ENCODE measurements around the gene LIPH.
"Not testable (repeated sequence)": the region's sequence is repeated elsewhere in the genome, so short reads cannot be mapped to it uniquely, and the experiment has no call there.

The LIPH gene

DNA sequence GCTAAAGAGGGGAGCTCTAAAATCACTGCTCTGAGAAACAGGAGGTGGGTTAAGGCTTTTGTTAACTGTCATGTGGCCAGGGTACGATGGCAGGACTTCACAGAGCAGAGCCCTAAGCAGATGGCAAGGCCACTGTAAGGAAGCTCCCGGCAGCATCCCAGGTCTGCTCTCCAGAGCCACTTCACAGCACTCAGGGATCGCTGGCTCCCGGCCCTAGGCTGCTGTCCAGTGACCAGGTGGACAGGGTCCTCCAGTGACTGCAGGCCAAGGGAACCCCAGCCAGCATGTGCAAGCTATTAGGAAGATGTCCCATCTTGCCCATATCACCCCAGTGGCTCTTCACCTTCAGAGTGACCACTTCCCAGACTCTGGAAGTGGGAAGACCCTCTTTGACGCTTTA lies 63.9 kb downstream of the LIPH start:
- DNase-seq (ENCODE audit: low read depth, low spot score), result no peak

DNA sequence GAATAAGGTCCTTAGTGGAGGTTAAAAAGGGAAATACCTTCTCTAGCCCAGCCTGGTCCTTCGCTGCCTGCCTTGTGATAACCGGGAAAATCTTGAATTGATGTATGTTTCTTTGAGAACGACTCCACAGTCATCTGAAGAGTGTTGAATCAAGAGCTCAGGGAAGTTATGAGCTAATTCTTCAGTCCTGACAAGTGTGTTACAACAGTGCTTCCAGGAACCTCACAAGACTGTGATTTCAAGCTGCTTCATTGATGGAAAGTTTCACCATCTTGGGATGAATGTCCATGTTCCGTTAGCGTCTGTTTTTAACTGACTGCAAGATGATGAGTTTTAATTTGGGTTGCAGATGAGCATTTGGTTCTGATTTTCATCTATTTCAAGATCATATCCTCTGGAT lies 66.0 kb downstream of the LIPH start:
- no peak for DNase-seq (ENCODE audit: low read depth, low spot score)

GRCh38 chr3:185484296-185484695 lies 68.1 kb downstream of the LIPH start:
- no peak for DNase-seq (ENCODE audit: low read depth, low spot score)

GRCh38 chr3:185479373-185479945 lies 72.9 kb downstream of the LIPH start:
- no peak for DNase-seq (ENCODE audit: low read depth, low spot score)

DNA sequence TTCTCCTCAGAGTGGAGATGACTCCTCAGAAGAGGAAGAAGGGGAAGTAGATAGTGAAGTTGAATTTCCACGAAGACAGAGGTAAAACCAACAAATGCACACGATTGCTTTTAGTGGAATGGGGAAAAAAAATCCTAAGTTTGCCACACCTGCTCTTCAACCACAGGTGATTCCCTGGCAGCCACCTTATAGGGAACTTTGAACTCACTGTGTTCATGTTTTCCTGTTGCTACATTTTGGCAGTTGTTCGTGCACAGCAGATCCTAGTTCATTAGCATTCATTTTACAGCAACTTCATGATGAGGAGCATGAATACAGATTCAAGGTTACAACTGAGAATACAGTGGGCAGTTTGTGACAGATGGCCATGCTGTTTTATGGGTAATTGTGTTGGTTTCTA lies 75.1 kb downstream of the LIPH start:
- DNase-seq (ENCODE audit: low read depth, low spot score), result no peak

- not testable (repeated sequence) for DNase-seq (ENCODE audit: low read depth, low spot score)
Measured at GRCh38 chr3:185474922-185475321, 77.5 kb downstream of the LIPH start.

DNA sequence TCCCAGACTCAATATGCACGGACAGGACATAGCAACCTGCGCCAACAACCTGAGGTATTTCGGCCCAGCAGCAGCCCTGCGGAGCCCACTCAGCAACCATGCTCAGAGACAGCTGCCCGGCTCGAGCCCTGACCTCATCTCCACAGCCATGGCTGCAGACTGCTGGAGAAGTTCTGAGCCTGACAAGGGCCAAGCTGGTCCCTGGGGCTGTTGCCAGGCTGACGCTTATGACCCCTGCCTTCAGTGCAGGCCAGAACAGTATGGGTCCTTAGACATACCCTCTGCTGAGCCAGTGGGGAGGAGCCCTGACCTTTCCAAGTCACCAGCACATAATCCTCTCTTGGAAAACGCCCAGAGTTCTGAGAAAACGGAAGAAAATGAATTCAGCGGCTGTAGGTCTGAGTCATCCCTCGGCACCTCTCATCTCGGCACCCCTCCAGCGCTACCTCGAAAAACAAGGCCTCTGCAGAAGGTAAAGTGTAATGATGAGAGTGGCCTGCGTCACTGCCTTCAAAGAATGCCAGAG lies 79.0 kb downstream of the LIPH start:
- no peak for DNase-seq (ENCODE audit: low read depth, low spot score)

- DNase-seq (ENCODE audit: low read depth, low spot score), result no peak
Measured at GRCh38 chr3:185470323-185470722, 82.1 kb downstream of the LIPH start.

- DNase-seq (ENCODE audit: low read depth, low spot score), result no peak
Measured at GRCh38 chr3:185469542-185469941, 82.8 kb downstream of the LIPH start.

DNA sequence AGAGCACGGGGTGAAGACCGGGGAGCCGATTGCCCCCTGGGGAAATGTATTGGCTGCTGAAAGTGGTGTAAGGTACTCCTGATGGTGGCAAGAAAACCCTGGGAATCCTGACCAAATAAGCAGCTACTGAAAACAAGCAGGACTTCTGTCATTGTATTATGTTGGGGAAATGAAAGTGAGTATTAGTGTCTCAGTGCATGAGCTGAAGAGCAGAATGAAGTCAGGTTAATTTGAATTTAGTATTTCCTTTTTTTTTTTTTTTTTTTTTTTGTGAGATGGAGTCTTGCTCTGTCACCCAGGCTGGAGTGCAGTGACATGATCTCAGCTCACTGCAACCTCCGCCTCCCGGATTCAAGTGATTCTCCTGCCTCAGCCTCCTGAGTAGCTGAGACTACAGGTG lies 86.3 kb downstream of the LIPH start:
- DNase-seq (ENCODE audit: low read depth, low spot score), result not testable (repeated sequence)

DNA sequence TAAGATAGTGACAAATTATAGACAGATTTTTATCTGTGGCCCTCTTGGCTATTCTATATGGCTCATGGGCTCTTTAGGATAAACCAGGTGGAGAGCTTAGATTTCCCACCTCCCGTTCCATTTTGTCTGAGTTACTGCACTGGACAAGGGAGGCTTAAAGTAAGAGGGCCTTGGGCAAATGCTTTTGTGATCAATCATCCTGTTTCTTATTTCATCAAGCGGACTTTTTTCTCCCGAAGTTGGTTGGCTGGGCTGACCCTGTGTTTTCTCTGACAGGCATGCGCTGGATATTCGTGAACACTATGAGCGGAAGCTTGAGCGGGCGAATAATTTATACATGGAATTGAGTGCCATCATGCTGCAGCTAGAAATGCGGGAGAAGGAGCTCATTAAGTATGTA lies 86.9 kb downstream of the LIPH start:
- DNase-seq (ENCODE audit: low read depth, low spot score), result no peak

GRCh38 chr3:185460719-185461350 lies 91.6 kb downstream of the LIPH start:
- no peak for DNase-seq (ENCODE audit: low read depth, low spot score)

DNA sequence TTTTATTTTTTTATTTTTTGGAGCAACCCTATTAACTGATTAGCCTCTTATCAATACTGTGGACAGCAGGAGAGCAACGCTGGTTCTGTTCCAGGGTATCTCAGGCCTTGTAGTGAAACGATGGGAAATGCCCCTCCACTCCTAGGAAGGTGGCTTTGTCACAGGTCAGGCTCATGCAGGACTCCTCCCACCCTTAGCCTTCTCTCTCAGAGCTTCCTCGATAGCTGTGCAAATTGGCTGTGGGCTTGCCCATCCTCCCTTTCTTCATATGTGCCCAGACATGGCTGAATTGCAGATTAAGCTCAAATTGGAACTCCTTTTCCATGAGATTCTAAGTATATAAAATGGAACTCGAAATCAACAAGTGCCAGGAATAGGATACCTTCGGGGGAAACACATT lies 92.1 kb downstream of the LIPH start:
- no peak for DNase-seq (ENCODE audit: low read depth, low spot score)

- no peak for DNase-seq (ENCODE audit: low read depth, low spot score)
Measured at GRCh38 chr3:185457376-185457775, 95.0 kb downstream of the LIPH start.
